Dedifferentiated amniotic fluid mesenchymal stem cell (primary cell): Measurements from ENCODE around the gene HOXB2.
"Not testable (repeated sequence)": the region's sequence is repeated elsewhere in the genome, so short reads cannot be mapped to it uniquely, and the experiment has no call there.

Experiments
- DNase-seq: peaks from one replicate; pipeline ENCODE4 v3.0.0-alpha.2; 2016; ENCODE audit errors: extremely low spot score

Gene HOXB2

GRCh38 chr17:48541036-48541576 is 3.8 kb downstream of the HOXB2 start:
- DNase-seq: no peak

- no peak for DNase-seq
Observed at GRCh38 chr17:48540213-48540612, 4.7 kb downstream of the HOXB2 start.

- no peak for DNase-seq
Observed at GRCh38 chr17:48539177-48539576, 5.7 kb downstream of the HOXB2 start.

GRCh38 chr17:48537316-48537715 is 7.6 kb downstream of the HOXB2 start:
- no peak for DNase-seq

GRCh38 chr17:48535793-48536559 is 8.9 kb downstream of the HOXB2 start:
- DNase-seq: not testable (repeated sequence)

- no peak for DNase-seq
Observed at GRCh38 chr17:48532261-48532660, 12.6 kb downstream of the HOXB2 start.

GRCh38 chr17:48530887-48531272 is 14.0 kb downstream of the HOXB2 start, which contains the start of gene HOXB1:
Gene HOXB1, minus strand, starts transcription at chr17:48531011. Its CDS starts 107 bp downstream, at chr17:48530904.
- DNase-seq: no peak

GRCh38 chr17:48530208-48530886 is 14.6 kb downstream of the HOXB2 start:
- DNase-seq: no peak

GRCh38 chr17:48529683-48530009 is 15.3 kb downstream of the HOXB2 start:
- DNase-seq: no peak

- no peak for DNase-seq
Observed at GRCh38 chr17:48528936-48529682, 15.8 kb downstream of the HOXB2 start.

GRCh38 chr17:48528153-48528935 is 16.6 kb downstream of the HOXB2 start:
- no peak for DNase-seq

- no peak for DNase-seq
Observed at GRCh38 chr17:48527547-48527932, 17.4 kb downstream of the HOXB2 start.

- no peak for DNase-seq
Observed at GRCh38 chr17:48526608-48527546, 18.0 kb downstream of the HOXB2 start.

GRCh38 chr17:48523010-48523409 is 21.9 kb downstream of the HOXB2 start:
- DNase-seq: no peak

GRCh38 chr17:48522031-48522653 is 22.8 kb downstream of the HOXB2 start:
- DNase-seq: no peak

- DNase-seq: no peak
Observed at GRCh38 chr17:48520631-48521079, 24.3 kb downstream of the HOXB2 start.

GRCh38 chr17:48519427-48519826 is 25.5 kb downstream of the HOXB2 start:
- no peak for DNase-seq

GRCh38 chr17:48517478-48517877 is 27.4 kb downstream of the HOXB2 start:
- no peak for DNase-seq

- no peak for DNase-seq
Observed at GRCh38 chr17:48515925-48516900, 28.7 kb downstream of the HOXB2 start.
